Panc1 (cell line): ENCODE results near the gene ACOT4. TPM values are rescaled to one million over a fixed set of nuclear protein-coding genes. Genes with fewer than 3 reads are reported as not detected.

Experiments used
- total RNA-seq: library from RNA; stranded (reverse); gene quantifications from one replicate; pipeline ENCODE4 v1.2.1, GENCODE V29; 2021; ENCODE audit not compliant: unreplicated experiment

ACOT4 gene
- total RNA-seq, 1 experiment from 2014 or later = 2.7 TPM

Other genes with a start within 250 kb of the ACOT4 start
- 51.5 TPM for gene NUMB, start 133.3 kb upstream of the ACOT4 start, total RNA-seq
- gene RIOX1, start 100.9 kb upstream of the ACOT4 start, total RNA-seq = 16.7 TPM
- gene ACOT1, start 54.7 kb upstream of the ACOT4 start, total RNA-seq = 6.4 TPM
- gene HEATR4, start 32.9 kb upstream of the ACOT4 start, total RNA-seq = not detected
- 24.9 TPM for gene ACOT2, start 22.7 kb upstream of the ACOT4 start, total RNA-seq
- gene ACOT6, start 20.6 kb downstream of the ACOT4 start, total RNA-seq = not detected
- 15.2 TPM for gene DNAL1, start 53.1 kb downstream of the ACOT4 start, total RNA-seq
- 49.7 TPM for gene PNMA1, start 122.5 kb downstream of the ACOT4 start, total RNA-seq